DND-41 (cell line): ENCODE data around the gene GSG1L.

Experiments
- ATAC-seq: fragments of 200-7000 bp; cut with Tn5 transposase; 3 replicates; pipeline ENCODE4 v1.9.1; 2021; ENCODE audit warnings: low read depth; ENCODE audit not compliant: insufficient read depth
- DNase-seq: peaks from one replicate; pipeline ENCODE4 v3.0.0-alpha.2; 2020
- H2AFZ ChIP-seq: 2 replicates; pipeline ENCODE4 v1.6.0; 2012; ENCODE audit warnings: low read depth, low read length
- H3K27ac ChIP-seq: 2 replicates; pipeline ENCODE4 v1.5.1; 2012; ENCODE audit warnings: low read length, inconsistent platforms
- H3K27me3 ChIP-seq: fragments of 200-600 bp; sonication (generic); 2 replicates; pipeline ENCODE4 v1.6.0; 2012; ENCODE audit warnings: low read length, mild to moderate bottlenecking, inconsistent platforms; ENCODE audit not compliant: insufficient read depth, poor library complexity
- H3K36me3 ChIP-seq: 2 replicates; pipeline ENCODE4 v1.5.1; 2012; ENCODE audit warnings: low read length, inconsistent platforms; ENCODE audit not compliant: insufficient read depth
- H3K4me1 ChIP-seq: 2 replicates; pipeline ENCODE4 v1.5.1; 2012; ENCODE audit warnings: mild to moderate bottlenecking, low read length; ENCODE audit not compliant: insufficient read depth
- H3K4me2 ChIP-seq: 2 replicates; pipeline ENCODE4 v1.6.0; 2012; ENCODE audit warnings: mild to moderate bottlenecking, moderate library complexity, low read length, inconsistent platforms; ENCODE audit not compliant: insufficient read depth
- H3K4me3 ChIP-seq, 2 experiments: fragments of 200-600 bp in 1 of 2; shearing (Covaris generic) in 1 of 2; 2 replicates each; pipeline ENCODE4 v1.5.1; 2012 to 2016; ENCODE audit warnings: inconsistent platforms in 2 of 2, low read length in 2 of 2, mild to moderate bottlenecking in 2 of 2, low read depth in 1 of 2, moderate library complexity in 1 of 2
- H3K79me2 ChIP-seq: 2 replicates; pipeline ENCODE4 v1.6.0; 2012; ENCODE audit warnings: low read length, inconsistent platforms; ENCODE audit not compliant: insufficient read depth
- H3K9ac ChIP-seq: 2 replicates; pipeline ENCODE4 v1.6.0; 2012; ENCODE audit warnings: low read depth, mild to moderate bottlenecking, inconsistent platforms, low read length, moderate library complexity
- H3K9me3 ChIP-seq: 2 replicates; pipeline ENCODE4 v1.5.1; 2012; ENCODE audit warnings: low read length, moderate library complexity, mild to moderate bottlenecking, inconsistent platforms; ENCODE audit not compliant: insufficient read depth, severe bottlenecking
- H4K20me1 ChIP-seq: 2 replicates; pipeline ENCODE4 v1.6.0; 2012; ENCODE audit warnings: low read length; ENCODE audit not compliant: insufficient read depth
- CTCF ChIP-seq: IDR thresholded peaks from 2 replicates; pipeline ENCODE4 v1.5.1; 2012; ENCODE audit warnings: borderline replicate concordance, low read length, moderate library complexity, mild to moderate bottlenecking; ENCODE audit not compliant: poor library complexity, severe bottlenecking; ENCODE audit errors: extremely low read depth
- EZH2 ChIP-seq: IDR thresholded peaks from 3 replicates; pipeline ENCODE4 v1.6.1; 2012; ENCODE audit warnings: borderline replicate concordance, low read depth, mild to moderate bottlenecking, moderate library complexity, low read length, inconsistent platforms; ENCODE audit not compliant: severe bottlenecking

Gene GSG1L

GRCh38 chr16:27978876-27979275 lies 84.6 kb downstream of the GSG1L start:
- H3K4me3 ChIP-seq: no peak overlapping the region
- ATAC-seq: no peak
- no peaks in the 10 kb centered on the region for H3K9me3 ChIP-seq
- no peaks in the 10 kb centered on the region for H3K36me3 ChIP-seq
- H3K4me2 ChIP-seq: no peak overlapping the region
- no peaks in the 10 kb centered on the region for H4K20me1 ChIP-seq
- H3K27ac ChIP-seq: no peak overlapping the region
- H2AFZ ChIP-seq: no peak overlapping the region
- no peak for DNase-seq
- no peaks in the 10 kb centered on the region for H3K79me2 ChIP-seq
- TF ChIP-seq EZH2 (no peak), CTCF (no peak)
- no peak overlapping the region for H3K9ac ChIP-seq
- no peaks in the 10 kb centered on the region for H3K27me3 ChIP-seq
- no peaks in the 10 kb centered on the region for H3K4me1 ChIP-seq

GRCh38 chr16:27977966-27978365 lies 85.5 kb downstream of the GSG1L start:
- Histone ChIP-seq H3K4me3 (no peak overlapping the region), H3K4me1 (no peaks in the 10 kb centered on the region), H2AFZ (no peak overlapping the region), H3K27ac (no peak overlapping the region), H4K20me1 (no peaks in the 10 kb centered on the region), H3K4me2 (no peak overlapping the region), H3K9me3 (no peaks in the 10 kb centered on the region), H3K27me3 (no peaks in the 10 kb centered on the region), H3K9ac (no peak overlapping the region), H3K36me3 (no peaks in the 10 kb centered on the region), H3K79me2 (no peaks in the 10 kb centered on the region)
- ATAC-seq: no peak
- no peak for DNase-seq
- TF ChIP-seq EZH2: no peak

- Histone ChIP-seq H3K4me3 (no peak overlapping the region), H3K9ac (no peak overlapping the region), H3K4me1 (no peaks in the 10 kb centered on the region), H3K4me2 (no peak overlapping the region), H3K27me3 (no peaks in the 10 kb centered on the region), H2AFZ (no peak overlapping the region), H3K9me3 (no peaks in the 10 kb centered on the region), H4K20me1 (no peaks in the 10 kb centered on the region), H3K27ac (no peak overlapping the region), H3K36me3 (no peaks in the 10 kb centered on the region), H3K79me2 (no peaks in the 10 kb centered on the region)
- DNase-seq (no peak), ATAC-seq (no peak)
- TF ChIP-seq CTCF: no peak
- no peak for TF ChIP-seq EZH2
These were observed 86.5 kb downstream of the GSG1L start for GRCh38 chr16:27976990-27977389.

- no peak overlapping the region for H3K27ac ChIP-seq
- H2AFZ ChIP-seq: no peak overlapping the region
- no peaks in the 10 kb centered on the region for H4K20me1 ChIP-seq
- no peaks in the 10 kb centered on the region for H3K27me3 ChIP-seq
- no peaks in the 10 kb centered on the region for H3K36me3 ChIP-seq
- TF ChIP-seq CTCF: no peak
- TF ChIP-seq EZH2: no peak
- no peak overlapping the region for H3K4me2 ChIP-seq
- DNase-seq (no peak), ATAC-seq (no peak)
- no peak overlapping the region for H3K4me3 ChIP-seq
- H3K9ac ChIP-seq: no peak overlapping the region
- H3K4me1 ChIP-seq: no peaks in the 10 kb centered on the region
- no peaks in the 10 kb centered on the region for H3K79me2 ChIP-seq
- H3K9me3 ChIP-seq: no peaks in the 10 kb centered on the region
These were observed 88.5 kb downstream of the GSG1L start for GRCh38 chr16:27974896-27975540.
